K562 (cell line): ENCODE results near the gene PAAF1. TPM values are rescaled to one million over a fixed set of nuclear protein-coding genes. Genes with fewer than 3 reads are reported as not detected.

Source experiments
- ATAC-seq: fragments of 200-7000 bp; cut with Tn5 transposase; 3 replicates; pipeline ENCODE4 v1.9.1; 2020; ENCODE audit warnings: moderate library complexity
- BruUV-seq: library from RNA; stranded (reverse); fragments of 400-500 nt; replicated peaks from 2 replicates; lab custom pipeline; 2021; lab: Mats Ljungman, UMichigan
- CTCF ChIA-PET: fragments of 300-600 bp; formaldehyde crosslinking; extraction: SDS; loops from one replicate; lab custom pipeline; 2021; ENCODE audit warnings: low intra/inter-chr PET ratio; lab: Yijun Ruan, JAX
- POLR2A ChIA-PET: fragments of 300-600, 350-650 bp; sonication (Branson Sonifier 250); formaldehyde crosslinking; extraction: SDS; loops from one replicate; lab custom pipeline; 2021; ENCODE audit warnings: antibody characterized with exemption, inconsistent platforms; lab: Yijun Ruan, JAX
- DNase-seq, 4 experiments: peaks; one replicate each; pipeline versions ENCODE4 v3.0.0 to v3.0.0-alpha.2; 2011 to 2018; ENCODE audit warnings: low spot score in 3 of 4, mixed read lengths in 3 of 4; ENCODE audit errors: extremely low read depth in 1 of 4
- FAIRE-seq: peaks from 2 replicates; lab custom pipeline; 2011; peaks lifted over from hg19 to GRCh38; lab: Jason Lieb, UNC
- H2AFZ ChIP-seq: 2 replicates; pipeline ENCODE4 v1.6.0; 2011; ENCODE audit warnings: low read depth, low read length, control low read depth, inconsistent platforms
- H3K27ac ChIP-seq: fragments of 200-600 bp; 3 replicates; pipeline ENCODE4 v1.8.0; 2011; ENCODE audit warnings: low read depth, mild to moderate bottlenecking, control low read depth, inconsistent platforms, low read length, moderate library complexity, mixed read lengths; ENCODE audit errors: extremely low read depth
- H3K27me3 ChIP-seq, 2 experiments: fragments of 300-600 bp in 1 of 2; 2 replicates in 1 of 2; 3 replicates in 1 of 2; pipeline versions ENCODE4 v1.6.0 to v1.8.0; 2011; ENCODE audit warnings: inconsistent platforms in 2 of 2, low read length in 2 of 2, mild to moderate bottlenecking in 1 of 2, mixed read lengths in 1 of 2, moderate library complexity in 1 of 2; ENCODE audit not compliant: control insufficient read depth in 2 of 2, insufficient read depth in 2 of 2
- H3K36me3 ChIP-seq: fragments of 300-600 bp; 3 replicates; pipeline ENCODE4 v1.8.0; 2011; ENCODE audit warnings: mild to moderate bottlenecking, low read length, inconsistent platforms; ENCODE audit not compliant: control insufficient read depth, insufficient read depth
- H3K4me1 ChIP-seq, 2 experiments: fragments of 200-600 bp in 1 of 2; replicated peaks in 1 of 2; 2 replicates in 1 of 2; 3 replicates in 1 of 2; pipeline versions ENCODE4 v1.5.1 to v1.8.0; 2011; ENCODE audit warnings: inconsistent platforms in 2 of 2, low read length in 2 of 2, mild to moderate bottlenecking in 1 of 2, mixed read lengths in 1 of 2, moderate library complexity in 1 of 2; ENCODE audit not compliant: control insufficient read depth in 2 of 2, insufficient read depth in 2 of 2
- H3K4me2 ChIP-seq: 2 replicates; pipeline ENCODE4 v1.6.1; 2011; ENCODE audit warnings: low read length, control low read depth, inconsistent platforms, mixed read lengths; ENCODE audit not compliant: insufficient read depth
- H3K4me3 ChIP-seq: fragments of 200-600 bp; sonication (generic), shearing (Covaris generic); 2 replicates; pipeline ENCODE4 v1.5.1; 2016; ENCODE audit warnings: control low read depth, inconsistent platforms
- H3K79me2 ChIP-seq: fragments of 200-600 bp; 3 replicates; pipeline ENCODE4 v1.8.0; 2011; ENCODE audit warnings: low read length, inconsistent platforms; ENCODE audit not compliant: control insufficient read depth, insufficient read depth
- H3K9ac ChIP-seq, 2 experiments: 2 replicates each; pipeline versions ENCODE4 v1.6.0 to v1.6.1; 2011; ENCODE audit warnings: low read depth in 2 of 2, low read length in 2 of 2, control low read depth in 1 of 2, inconsistent platforms in 1 of 2, mild to moderate bottlenecking in 1 of 2, mixed read lengths in 1 of 2; ENCODE audit not compliant: insufficient read depth in 1 of 2
- H3K9me1 ChIP-seq: one replicate; pipeline ENCODE4 v1.6.0; 2011; ENCODE audit warnings: inconsistent platforms, mild to moderate bottlenecking, low read length, moderate library complexity; ENCODE audit not compliant: control insufficient read depth, insufficient read depth
- H3K9me3 ChIP-seq: replicated peaks from 2 replicates; pipeline ENCODE4 v1.5.1; 2011; ENCODE audit warnings: low read depth, low read length, inconsistent platforms; ENCODE audit not compliant: control insufficient read depth, insufficient read depth
- H4K20me1 ChIP-seq: replicated peaks from 2 replicates; pipeline ENCODE4 v1.6.1; 2011; ENCODE audit warnings: low read length, inconsistent platforms, mixed read lengths; ENCODE audit not compliant: control insufficient read depth, insufficient read depth
- HNRNPUL1 ChIP-seq: fragments of 200-400 bp; formaldehyde crosslinking; IDR thresholded peaks from 2 replicates; pipeline ENCODE4 v1.6.1; 2017; ENCODE audit warnings: low read length
- MBD1 ChIP-seq: fragments of 250-450 bp; sonication (Bioruptor Pico); IDR thresholded peaks from 2 replicates; pipeline ENCODE4 v1.8.0; 2022; ENCODE audit warnings: inconsistent platforms
- RBM39 ChIP-seq: fragments of 200-400 bp; formaldehyde crosslinking; optimal IDR thresholded peaks from 2 replicates; pipeline ENCODE3; 2018; ENCODE audit warnings: low read depth, low read length
- TSHZ1 ChIP-seq: fragments of 250-450 bp; sonication (Bioruptor Pico); IDR thresholded peaks from 2 replicates; pipeline ENCODE4 v1.4.0; 2020; ENCODE audit warnings: mild to moderate bottlenecking, moderate library complexity
- WGBS: fragments of 100-300 bp; shearing (Covaris generic); methylation state at CpG from one replicate; pipeline ENCODE4 v1.1.6; 2016; ENCODE audit warnings: low coverage, mixed read lengths; ENCODE audit not compliant: insufficient coverage; ENCODE audit errors: missing lambda C conversion rate; 5-methylcytosine and 5-hydroxymethylcytosine counted together
- in situ Hi-C: fragments of 300-500 bp; cut with MboI; formaldehyde crosslinking; loops from 4 replicates; pipeline ENCODE4 v1.15.0; 2018; ENCODE audit warnings: inconsistent platforms, mixed read lengths
- intact Hi-C: fragments of 100-400 bp; cut with micrococcal nuclease; formaldehyde crosslinking; loops from 2 replicates; pipeline ENCODE4 v1.14.2; 2022
- polyA plus RNA-seq, 8 experiments: library from polyadenylated mRNA; depleted of rRNA in 4 of 8; stranded (reverse) in 5 of 8; unstranded in 3 of 8; fragments of >200 nt; fragmentation: Nextera tagmentation in 2 of 8; fragmentation: Illumina TruSeq in 1 of 8; extraction: Ambion mirVana in 2 of 8; extraction: Trizol in 1 of 8; gene quantifications; 2 replicates each; pipeline versions ENCODE4 v1.2.1 to v1.2.3, GENCODE V29; 2011 to 2014; ENCODE audit warnings: inconsistent platforms in 1 of 8, missing spikeins in 1 of 8
- total RNA-seq, 7 experiments: library from RNA; depleted of rRNA in 6 of 7; stranded (reverse); fragments of >200 nt in 6 of 7; fragmentation: Illumina TruSeq in 2 of 7; extraction: Trizol in 2 of 7; gene quantifications; 2 replicates each; pipeline versions ENCODE4 v1.2.1 to v1.2.3, GENCODE V29; 2011 to 2021; ENCODE audit warnings: low replicate concordance in 1 of 7
- TF ChIP-seq, protein P1 (sequence below): fragments of 250-450 bp; sonication (Bioruptor Pico); IDR thresholded peaks from 2 replicates; pipeline ENCODE4 v1.4.0; 2020; ENCODE audit warnings: mild to moderate bottlenecking, moderate library complexity
- TF ChIP-seq, protein P2 (sequence below), 3 experiments: IDR thresholded peaks in 2 of 3; conservative IDR thresholded peaks in 1 of 3; 2 replicates each; pipeline ENCODE4 v1.5.1; 2011 to 2012; ENCODE audit warnings: low read length in 3 of 3, mild to moderate bottlenecking in 3 of 3, control low read depth in 2 of 3, improper control_type of control experiment in 1 of 3, inconsistent platforms in 1 of 3, low read depth in 1 of 3, mixed read lengths in 1 of 3, moderate library complexity in 1 of 3; ENCODE audit not compliant: insufficient read depth in 2 of 3
- TF ChIP-seq, protein P3 (sequence below): sonication (generic); formaldehyde crosslinking; IDR thresholded peaks from 2 replicates; pipeline ENCODE4 v1.8.0; 2022; ENCODE audit warnings: mild to moderate bottlenecking, missing genetic modification reagents

Gene PAAF1
- total and polyA plus RNA-seq, 9 of the 15 experiments (the other 6 are each of a cell fraction or from before 2014, with no cell fraction given) = 13.5 to 78.6 (median 23.3) TPM

DNA sequence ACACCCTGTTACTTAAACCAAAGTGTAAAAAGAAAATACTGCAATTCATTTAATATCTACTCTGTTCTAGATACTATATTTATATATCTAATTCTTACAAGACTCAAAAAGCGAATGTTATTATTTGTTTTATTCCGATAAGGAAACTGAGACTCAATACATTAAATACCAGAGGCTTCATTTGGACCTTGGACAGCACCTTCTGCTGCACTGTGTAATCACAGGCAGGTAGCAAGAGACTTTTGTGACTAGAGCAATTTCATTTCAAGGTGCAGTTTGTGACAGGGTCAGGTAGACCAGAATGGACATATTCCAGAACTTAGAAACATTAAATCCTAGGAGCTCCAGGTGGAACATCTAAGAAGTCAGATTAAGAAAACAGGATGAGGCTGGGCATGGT is 52.6 kb downstream of the PAAF1 start:
- in situ Hi-C loops = no loop called here
- DNase-seq (no peak), FAIRE-seq (no peak), ATAC-seq (no peak)
- Histone ChIP-seq H2AFZ (no peak overlapping the region), H3K4me1 (no peaks in the 10 kb centered on the region), H4K20me1 (no peaks in the 10 kb centered on the region), H3K9ac (no peak overlapping the region), H3K27ac (no peak overlapping the region), H3K36me3 (peaks cover 43% of the 10 kb centered on the region), H3K27me3 (no peaks in the 10 kb centered on the region), H3K4me2 (no peak overlapping the region), H3K4me3 (no peak overlapping the region), H3K79me2 (no peaks in the 10 kb centered on the region), H3K9me1 (no peaks in the 10 kb centered on the region), H3K9me3 (no peaks in the 10 kb centered on the region)
- BruUV-seq = no TSS peak
- POLR2A ChIA-PET = interaction anchor here (0.7 kb wide), 1 partner anchor 20 kb away, joined by 3 read pairs; no protein-coding TSS in a partner anchor
- 94% methylated on average over 2 of the region's 2 CpGs for WGBS
- TF ChIP-seq RBM39 (no peak), HNRNPUL1 (no peak), MBD1 (no peak), TSHZ1 (CRISPR knock-in tag) (no peak)
- TF ChIP-seq, protein P1, sequence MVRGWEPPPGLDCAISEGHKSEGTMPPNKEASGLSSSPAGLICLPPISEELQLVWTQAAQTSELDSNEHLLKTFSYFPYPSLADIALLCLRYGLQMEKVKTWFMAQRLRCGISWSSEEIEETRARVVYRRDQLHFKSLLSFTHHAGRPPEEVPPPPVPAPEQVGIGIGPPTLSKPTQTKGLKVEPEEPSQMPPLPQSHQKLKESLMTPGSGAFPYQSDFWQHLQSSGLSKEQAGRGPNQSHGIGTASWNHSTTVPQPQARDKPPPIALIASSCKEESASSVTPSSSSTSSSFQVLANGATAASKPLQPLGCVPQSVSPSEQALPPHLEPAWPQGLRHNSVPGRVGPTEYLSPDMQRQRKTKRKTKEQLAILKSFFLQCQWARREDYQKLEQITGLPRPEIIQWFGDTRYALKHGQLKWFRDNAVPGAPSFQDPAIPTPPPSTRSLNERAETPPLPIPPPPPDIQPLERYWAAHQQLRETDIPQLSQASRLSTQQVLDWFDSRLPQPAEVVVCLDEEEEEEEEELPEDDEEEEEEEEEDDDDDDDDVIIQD (CRISPR knock-in tag) = no peak
- TF ChIP-seq, protein P2, sequence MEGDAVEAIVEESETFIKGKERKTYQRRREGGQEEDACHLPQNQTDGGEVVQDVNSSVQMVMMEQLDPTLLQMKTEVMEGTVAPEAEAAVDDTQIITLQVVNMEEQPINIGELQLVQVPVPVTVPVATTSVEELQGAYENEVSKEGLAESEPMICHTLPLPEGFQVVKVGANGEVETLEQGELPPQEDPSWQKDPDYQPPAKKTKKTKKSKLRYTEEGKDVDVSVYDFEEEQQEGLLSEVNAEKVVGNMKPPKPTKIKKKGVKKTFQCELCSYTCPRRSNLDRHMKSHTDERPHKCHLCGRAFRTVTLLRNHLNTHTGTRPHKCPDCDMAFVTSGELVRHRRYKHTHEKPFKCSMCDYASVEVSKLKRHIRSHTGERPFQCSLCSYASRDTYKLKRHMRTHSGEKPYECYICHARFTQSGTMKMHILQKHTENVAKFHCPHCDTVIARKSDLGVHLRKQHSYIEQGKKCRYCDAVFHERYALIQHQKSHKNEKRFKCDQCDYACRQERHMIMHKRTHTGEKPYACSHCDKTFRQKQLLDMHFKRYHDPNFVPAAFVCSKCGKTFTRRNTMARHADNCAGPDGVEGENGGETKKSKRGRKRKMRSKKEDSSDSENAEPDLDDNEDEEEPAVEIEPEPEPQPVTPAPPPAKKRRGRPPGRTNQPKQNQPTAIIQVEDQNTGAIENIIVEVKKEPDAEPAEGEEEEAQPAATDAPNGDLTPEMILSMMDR (IDR thresholded peaks at IDR 0.05 in 2 of 3, conservative IDR thresholded peaks at IDR 0.05 in 1 of 3; ENCODE audit: insufficient read depth in 2 of 3, low read depth in 1 of 3, low read length in 3 of 3) = no peak
- TF ChIP-seq, protein P3, sequence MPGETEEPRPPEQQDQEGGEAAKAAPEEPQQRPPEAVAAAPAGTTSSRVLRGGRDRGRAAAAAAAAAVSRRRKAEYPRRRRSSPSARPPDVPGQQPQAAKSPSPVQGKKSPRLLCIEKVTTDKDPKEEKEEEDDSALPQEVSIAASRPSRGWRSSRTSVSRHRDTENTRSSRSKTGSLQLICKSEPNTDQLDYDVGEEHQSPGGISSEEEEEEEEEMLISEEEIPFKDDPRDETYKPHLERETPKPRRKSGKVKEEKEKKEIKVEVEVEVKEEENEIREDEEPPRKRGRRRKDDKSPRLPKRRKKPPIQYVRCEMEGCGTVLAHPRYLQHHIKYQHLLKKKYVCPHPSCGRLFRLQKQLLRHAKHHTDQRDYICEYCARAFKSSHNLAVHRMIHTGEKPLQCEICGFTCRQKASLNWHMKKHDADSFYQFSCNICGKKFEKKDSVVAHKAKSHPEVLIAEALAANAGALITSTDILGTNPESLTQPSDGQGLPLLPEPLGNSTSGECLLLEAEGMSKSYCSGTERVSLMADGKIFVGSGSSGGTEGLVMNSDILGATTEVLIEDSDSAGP (CRISPR knock-in tag) = no peak
- intact Hi-C loops = no loop called here
- CTCF ChIA-PET = no interaction called here
